Esophagus muscularis mucosa (tissue), 4 donors: Measurements from ENCODE around the gene HNF1A. TPM values are rescaled to one million over a fixed set of nuclear protein-coding genes. Genes with fewer than 3 reads are reported as not detected.

Experiments
- DNase-seq: peaks from one replicate; pipeline ENCODE4 v3.0.0-alpha.2; 2017; ENCODE audit errors: extremely low spot score
- H3K27ac ChIP-seq, 4 donors: fragments of 200-600 bp; sonication (generic); replicated peaks in 1 of 4; 1 replicate in 3 of 4; 2 replicates in 1 of 4; pipeline ENCODE4 v1.5.1; 2016 to 2019; ENCODE audit warnings: mild to moderate bottlenecking in 1 of 4
- H3K27me3 ChIP-seq, 4 donors: fragments of 200-600 bp; sonication (generic); one replicate each; pipeline versions ENCODE4 v1.5.1 to v1.6.0; 2016 to 2019
- H3K36me3 ChIP-seq, 4 donors: fragments of 200-600 bp; sonication (generic); one replicate each; pipeline ENCODE4 v1.5.1; 2016 to 2019
- H3K4me1 ChIP-seq, 4 donors: fragments of 200-600 bp; sonication (generic); one replicate each; pipeline ENCODE4 v1.5.1; 2016 to 2019
- H3K4me3 ChIP-seq, 4 donors: fragments of 200-600 bp; sonication (generic); 1 replicate in 2 of 4; 2 replicates in 2 of 4; pipeline ENCODE4 v1.5.1; 2016 to 2019; ENCODE audit warnings: mild to moderate bottlenecking in 4 of 4, moderate library complexity in 1 of 4
- H3K9me3 ChIP-seq, 4 donors: fragments of 200-600 bp; sonication (generic); 1 replicate in 3 of 4; 2 replicates in 1 of 4; pipeline ENCODE4 v1.5.1; 2016 to 2019
- CTCF ChIP-seq, 3 experiments: fragments of 200-600 bp in 2 of 3; fragments of 450-650 bp in 1 of 3; sonication (generic) in 2 of 3; IDR thresholded peaks; one replicate each; pipeline ENCODE4 v1.5.1; 2017 to 2019; ENCODE audit warnings: antibody characterized with exemption in 3 of 3, mild to moderate bottlenecking in 2 of 3, moderate library complexity in 1 of 3
- EP300 ChIP-seq: sonication (generic); formaldehyde crosslinking; IDR thresholded peaks from one replicate; pipeline ENCODE4 v1.6.1; 2017; ENCODE audit warnings: antibody characterized with exemption
- POLR2A ChIP-seq: fragments of 450-650 bp; IDR thresholded peaks from one replicate; pipeline ENCODE4 v1.6.1; 2017; ENCODE audit warnings: antibody characterized with exemption, moderate library complexity, mild to moderate bottlenecking, low read depth
- POLR2AphosphoS5 ChIP-seq, 2 donors: sonication (generic); formaldehyde crosslinking; IDR thresholded peaks; one replicate each; pipeline ENCODE4 v1.6.1; 2017; ENCODE audit warnings: antibody characterized with exemption in 2 of 2
- WGBS: methylation state at CpG from one replicate; pipeline ENCODE4 v1.1.5; 2018; 5-methylcytosine and 5-hydroxymethylcytosine counted together
- intact Hi-C: fragments of 100-400 bp; cut with DNase I; formaldehyde crosslinking; loops from one replicate; pipeline ENCODE4 v1.15.1; 2023
- total RNA-seq, 4 donors: library from RNA; depleted of rRNA; stranded (reverse); fragments of >200 nt; gene quantifications; one replicate each; pipeline versions ENCODE4 v1.1.0 to v1.2.1, GENCODE V29; 2016

The HNF1A gene
- total RNA-seq, 4 donors from 2014 or later = not detected

- no peak for DNase-seq
- peaks cover 0 to 35% (median 7%) of the 10 kb centered on the region in 4 donors for H3K27me3 ChIP-seq
- no peaks in the 10 kb centered on the region for H3K9me3 ChIP-seq
- TF ChIP-seq POLR2AphosphoS5 (IDR thresholded peaks at IDR 0.05) (no peak), CTCF (IDR thresholded peaks at IDR 0.05) (no peak), EP300 (no peak), POLR2A (no peak)
- H3K4me3 ChIP-seq = no peak overlapping the region
- H3K36me3 ChIP-seq = peaks cover 10 to 50% (median 43%) of the 10 kb centered on the region in 4 donors
- 81% methylated on average over 8 of the region's 11 CpGs for WGBS
- H3K27ac ChIP-seq = no peak overlapping the region
- intact Hi-C loops = no loop called here
- peaks cover 0 to 7% (median 0%) of the 10 kb centered on the region in 4 donors for H3K4me1 ChIP-seq
Observed at GRCh38 chr12:121000530-121000929, 22.2 kb downstream of the HNF1A start.

GRCh38 chr12:121001060-121001459 is 22.7 kb downstream of the HNF1A start:
- Histone ChIP-seq H3K9me3 (no peaks in the 10 kb centered on the region), H3K27me3 (peaks cover 0 to 33% (median 7%) of the 10 kb centered on the region in 4 donors), H3K27ac (no peak overlapping the region), H3K4me1 (peaks cover 0 to 7% (median 0%) of the 10 kb centered on the region in 4 donors), H3K36me3 (peaks cover 10 to 55% (median 49%) of the 10 kb centered on the region in 4 donors), H3K4me3 (no peak overlapping the region)
- intact Hi-C loops = no loop called here
- TF ChIP-seq CTCF (IDR thresholded peaks at IDR 0.05) (no peak), POLR2A (no peak), POLR2AphosphoS5 (IDR thresholded peaks at IDR 0.05) (no peak), EP300 (no peak)
- no CpG with 5 or more reads among the region's 11 CpGs for WGBS
- no peak for DNase-seq

GRCh38 chr12:121001841-121002483 is 23.6 kb downstream of the HNF1A start:
- H3K4me1 ChIP-seq = peaks cover 0 to 7% (median 0%) of the 10 kb centered on the region in 4 donors
- TF ChIP-seq POLR2A (no peak), POLR2AphosphoS5 (IDR thresholded peaks at IDR 0.05) (no peak), CTCF (IDR thresholded peaks at IDR 0.05) (no peak), EP300 (no peak)
- no peak overlapping the region for H3K27ac ChIP-seq
- H3K27me3 ChIP-seq = peaks cover 0 to 26% (median 7%) of the 10 kb centered on the region in 4 donors
- DNase-seq = no peak
- intact Hi-C loops = no loop called here
- no peaks in the 10 kb centered on the region for H3K9me3 ChIP-seq
- no peak overlapping the region for H3K4me3 ChIP-seq
- WGBS = 79% methylated on average over 12 of the region's 16 CpGs
- H3K36me3 ChIP-seq = peaks cover 10 to 64% (median 55%) of the 10 kb centered on the region in 4 donors

- peaks cover 0 to 10% (median 2%) of the 10 kb centered on the region in 4 donors for H3K27me3 ChIP-seq
- no peak overlapping the region for H3K4me3 ChIP-seq
- H3K4me1 ChIP-seq = peaks cover 0 to 7% (median 0%) of the 10 kb centered on the region in 4 donors
- TF ChIP-seq CTCF (IDR thresholded peaks at IDR 0.05) = no peak
- no peak for TF ChIP-seq POLR2AphosphoS5 (IDR thresholded peaks at IDR 0.05)
- no peak for TF ChIP-seq EP300
- TF ChIP-seq POLR2A = no peak
- H3K36me3 ChIP-seq = peaks cover 11 to 81% (median 71%) of the 10 kb centered on the region in 4 donors
- intact Hi-C loops = no loop called here
- no peak overlapping the region for H3K27ac ChIP-seq
- H3K9me3 ChIP-seq = no peaks in the 10 kb centered on the region
- DNase-seq = no peak
- WGBS = 65% methylated on average over 2 of the region's 4 CpGs
Observed at GRCh38 chr12:121003650-121004049, 25.3 kb downstream of the HNF1A start.
